Lung microvascular endothelial cell (primary cell): ENCODE measurements around the gene ELP6. TPM values are rescaled to one million over a fixed set of nuclear protein-coding genes. Genes with fewer than 3 reads are reported as not detected.
A peak's percentile ranks its signal among the peaks of the same experiment; 100 is the strongest.

Experiments used
- DNase-seq, 2 donors: peaks; one replicate each; pipeline versions ENCODE4 v3.0.0 to v3.0.0-alpha.2; 2010; ENCODE audit warnings: low read depth in 2 of 2
- total RNA-seq: library from RNA; depleted of rRNA; stranded (reverse); fragments of >200 nt; gene quantifications from 2 replicates; pipeline ENCODE4 v1.2.1, GENCODE V29; 2014

The ELP6 gene
- total RNA-seq, result 29.2 and 31.2 TPM in 2 replicates

- DNase-seq, result peak; percentile 96 to 97
Observed at GRCh38 chr3:47513125-47513929, at the start of gene ELP6. Gene ELP6 (minus strand): TSS chr3:47513712. CDS start chr3:47513590, 122 bp downstream.

- DNase-seq, result no peak
Observed at GRCh38 chr3:47556351-47556750, 42.8 kb upstream of the ELP6 start.

DNA sequence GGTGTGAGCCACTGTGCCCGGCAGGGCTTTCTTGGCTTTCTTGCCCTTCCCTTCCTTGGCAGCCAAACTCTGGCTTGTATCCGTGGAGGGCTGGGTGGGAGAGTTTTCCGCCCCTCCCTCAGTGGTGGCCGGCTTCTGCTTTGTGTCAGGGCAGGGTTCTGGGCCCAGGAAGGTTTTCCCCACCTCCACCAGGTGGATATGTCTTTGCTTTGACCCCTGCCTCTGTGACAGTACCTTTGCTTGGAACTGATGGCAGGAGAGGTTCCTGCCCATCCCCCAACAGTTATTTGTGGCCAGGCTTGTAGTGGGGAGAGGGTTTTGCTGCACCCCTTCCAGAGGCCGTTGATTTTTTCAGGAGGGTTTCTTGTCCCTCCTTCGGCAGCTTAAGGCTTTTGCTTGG is 40.8 kb upstream of the ELP6 start:
- no peak for DNase-seq

GRCh38 chr3:47553407-47553806 is 39.9 kb upstream of the ELP6 start:
- no peak for DNase-seq

GRCh38 chr3:47542471-47543173 is 29.1 kb upstream of the ELP6 start:
- no peak for DNase-seq

- DNase-seq, result no peak
Observed at GRCh38 chr3:47541583-47542108, 28.1 kb upstream of the ELP6 start.

DNA sequence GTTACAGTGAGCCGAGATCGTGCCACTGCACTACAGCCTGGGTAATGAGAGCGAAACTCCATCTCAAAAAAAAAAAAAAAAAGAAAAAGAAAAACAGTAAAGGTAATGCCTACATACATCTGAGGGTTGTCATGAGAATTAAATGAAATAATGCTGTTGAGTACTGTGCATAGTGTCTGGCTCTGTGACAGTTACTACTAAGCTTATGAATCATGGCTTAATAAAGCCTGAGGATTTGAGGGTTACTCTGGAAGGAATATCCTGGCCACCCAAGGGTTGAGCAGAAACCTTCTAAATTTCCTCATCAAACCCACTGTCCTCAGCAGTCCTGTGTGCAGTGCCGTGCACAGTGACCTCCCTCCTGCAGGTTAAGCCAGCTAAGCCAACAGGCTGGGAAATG is 26.8 kb upstream of the ELP6 start:
- DNase-seq, result no peak

DNA sequence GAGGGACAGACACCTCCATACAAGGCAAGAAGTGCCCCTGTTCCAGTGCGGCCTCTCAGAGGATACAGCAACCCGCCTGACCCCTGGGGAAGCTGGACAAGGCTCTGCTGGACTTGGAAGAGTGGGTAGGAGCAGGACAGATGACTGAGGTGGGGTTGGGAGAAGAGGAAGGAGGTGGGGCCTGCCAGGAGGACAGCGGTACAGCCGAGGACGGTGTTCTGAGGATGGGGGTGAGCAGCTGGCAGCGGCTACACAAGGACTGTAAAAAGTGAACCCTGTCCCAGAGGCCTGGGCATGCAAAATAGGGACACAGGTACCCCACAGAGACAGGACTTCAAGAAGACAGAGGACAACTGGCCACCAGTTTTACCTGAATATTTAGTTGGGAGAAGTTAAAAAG is 23.5 kb upstream of the ELP6 start:
- no peak for DNase-seq

DNA sequence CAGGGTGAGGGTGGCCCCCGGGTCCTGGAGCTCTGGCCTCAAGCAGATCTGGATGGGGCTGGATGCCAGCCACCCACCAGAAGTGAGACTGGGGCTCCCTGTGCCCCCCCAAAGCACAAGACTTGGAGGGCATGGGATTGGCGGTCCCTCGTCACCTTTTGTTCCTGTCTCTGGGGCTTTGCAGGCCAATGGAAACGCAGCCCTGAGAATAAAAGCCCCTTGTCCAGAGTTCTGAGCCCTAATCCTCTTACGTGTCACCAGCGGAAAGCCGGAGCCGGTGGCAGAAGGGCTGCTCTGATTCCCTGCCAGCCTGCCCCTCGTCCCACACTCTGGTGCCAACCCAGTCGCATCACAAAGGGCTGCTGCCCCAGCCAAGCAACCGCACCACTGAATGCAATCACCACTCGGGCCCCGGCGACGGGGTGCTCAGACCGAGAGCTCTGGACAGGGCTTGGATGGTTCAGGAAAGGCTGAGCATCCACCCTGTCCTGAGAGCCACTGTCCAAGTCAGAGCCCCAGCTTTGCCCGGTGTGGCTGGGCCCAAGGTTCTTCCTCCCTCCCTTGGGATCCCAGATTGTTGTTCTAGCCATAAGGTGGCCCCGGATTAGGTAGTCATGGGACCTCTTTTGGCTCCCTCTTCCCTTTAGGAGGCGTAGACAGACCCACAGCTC is 22.8 kb upstream of the ELP6 start:
- no peak for DNase-seq

- DNase-seq, result no peak
Observed at GRCh38 chr3:47533996-47534454, 20.5 kb upstream of the ELP6 start.

GRCh38 chr3:47533481-47533880 is 20.0 kb upstream of the ELP6 start:
- no peak for DNase-seq

GRCh38 chr3:47527952-47528725 is 14.6 kb upstream of the ELP6 start:
- no peak for DNase-seq

DNA sequence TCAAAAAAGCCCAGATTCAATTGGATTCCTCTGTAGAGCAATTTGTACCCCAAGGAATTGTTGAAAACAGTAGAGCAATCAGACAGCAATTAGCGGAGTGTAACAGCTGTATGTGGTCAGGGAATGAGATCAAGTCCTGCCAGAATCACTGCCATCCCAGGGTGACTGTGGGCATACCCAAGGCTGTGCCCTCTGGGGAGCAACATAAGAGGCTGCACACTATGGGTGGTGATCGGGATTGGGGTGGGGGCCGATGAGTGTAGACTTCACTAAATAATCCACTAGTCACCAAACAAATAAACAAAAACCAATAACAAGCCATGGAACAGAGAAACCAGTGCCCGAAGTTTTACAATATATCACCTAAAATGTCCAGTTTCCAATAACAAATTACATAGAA is 12.1 kb upstream of the ELP6 start:
- no peak for DNase-seq

GRCh38 chr3:47523310-47524073 is 10.0 kb upstream of the ELP6 start:
- DNase-seq, result no peak

- peak; percentile 90 to 95 for DNase-seq
Observed at GRCh38 chr3:47522082-47522987, 8.8 kb upstream of the ELP6 start.

DNA sequence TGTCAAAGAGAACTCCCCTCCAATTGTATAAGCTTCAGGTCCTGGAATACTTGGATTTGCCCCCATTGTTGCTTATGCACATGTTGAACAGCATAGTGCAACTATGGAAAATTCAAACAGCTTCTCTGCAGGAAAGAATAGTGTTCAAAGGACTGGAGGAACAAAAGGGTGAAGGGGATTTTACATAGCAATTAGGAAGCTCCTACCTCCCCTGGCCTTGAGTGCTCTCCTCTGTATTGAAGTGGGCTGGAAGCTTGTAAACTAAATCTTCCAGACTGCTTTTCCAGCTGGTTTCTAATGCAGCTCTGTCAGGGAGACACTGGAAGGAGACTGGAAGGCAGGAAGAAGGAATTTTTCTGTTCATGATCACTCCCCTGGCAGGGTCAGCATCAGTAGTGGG is 7.2 kb upstream of the ELP6 start:
- no peak for DNase-seq

- DNase-seq, result no peak
Observed at GRCh38 chr3:47517937-47518336, 4.4 kb upstream of the ELP6 start.

DNA sequence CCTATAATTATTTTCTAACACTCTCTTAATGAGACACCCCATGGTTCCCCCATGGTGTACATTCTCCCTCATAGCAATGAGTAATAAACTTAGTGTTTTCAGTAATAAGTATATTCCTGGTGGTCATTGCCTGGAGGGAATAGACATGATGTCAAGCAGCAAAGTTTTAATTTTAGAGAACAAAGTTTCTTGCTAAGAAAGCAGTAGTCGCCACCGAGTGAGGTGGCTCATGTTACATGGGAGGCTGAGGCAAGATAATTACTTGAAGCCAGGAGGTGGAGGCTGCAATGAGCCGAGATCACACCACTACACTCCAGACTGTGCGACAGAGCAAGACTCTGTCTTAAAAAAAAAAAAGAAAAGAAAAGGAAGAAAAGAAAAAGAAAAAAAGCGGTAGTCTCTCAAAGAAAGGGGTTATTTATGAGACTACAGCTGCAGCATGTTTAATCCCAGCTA is 2.4 kb upstream of the ELP6 start:
- DNase-seq, result no peak

DNA sequence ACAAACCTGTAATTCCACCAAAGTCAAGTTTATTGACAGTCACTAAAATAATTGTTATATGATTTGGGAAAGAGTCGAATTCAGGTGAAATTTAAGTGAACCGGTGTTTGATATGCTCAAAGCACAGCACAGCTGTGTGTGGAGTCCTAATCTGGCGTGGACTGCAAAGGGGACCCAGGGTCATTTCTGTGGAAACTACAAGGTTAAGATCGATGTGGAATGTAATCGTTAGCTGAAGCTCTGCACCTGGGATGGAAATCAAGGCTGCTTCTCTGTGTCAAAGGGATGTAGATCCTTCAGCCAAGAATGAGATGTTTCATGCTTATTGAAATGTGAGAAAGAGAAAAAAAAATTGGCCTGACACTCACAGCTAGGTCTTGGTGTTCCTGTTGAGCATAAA is 1.6 kb upstream of the ELP6 start:
- DNase-seq, result no peak
